Ishikawa (cell line): ENCODE data around the gene ZNF431.

Experiments used
- CEBPB ChIP-seq: IDR thresholded peaks from 2 replicates; pipeline ENCODE4 v1.6.1; 2012
- CREB1 ChIP-seq: IDR thresholded peaks from 2 replicates; pipeline ENCODE4 v1.6.1; 2012; ENCODE audit warnings: low read depth
- EGR1 ChIP-seq: IDR thresholded peaks from 2 replicates; pipeline ENCODE4 v1.6.1; 2012
- EP300 ChIP-seq: IDR thresholded peaks from 2 replicates; pipeline ENCODE4 v1.6.1; 2012; ENCODE audit warnings: borderline replicate concordance
- FOXM1 ChIP-seq: IDR thresholded peaks from 2 replicates; pipeline ENCODE4 v1.6.1; 2012; ENCODE audit warnings: low read depth, borderline replicate concordance
- MAX ChIP-seq: IDR thresholded peaks from 2 replicates; pipeline ENCODE4 v1.6.1; 2012
- NFIC ChIP-seq: IDR thresholded peaks from 2 replicates; pipeline ENCODE4 v1.6.1; 2012
- RAD21 ChIP-seq: IDR thresholded peaks from 2 replicates; pipeline ENCODE4 v1.6.1; 2012; ENCODE audit warnings: low read depth
- REST ChIP-seq: IDR thresholded peaks from 2 replicates; pipeline ENCODE4 v1.6.1; 2012; ENCODE audit warnings: low read depth, mild to moderate bottlenecking
- TAF1 ChIP-seq: IDR thresholded peaks from 2 replicates; pipeline ENCODE4 v1.6.1; 2012; ENCODE audit warnings: low read depth, mild to moderate bottlenecking
- TCF12 ChIP-seq: IDR thresholded peaks from 2 replicates; pipeline ENCODE4 v1.6.1; 2012; ENCODE audit warnings: low read depth
- TEAD4 ChIP-seq: IDR thresholded peaks from 2 replicates; pipeline ENCODE4 v1.6.1; 2012
- YY1 ChIP-seq: IDR thresholded peaks from 2 replicates; pipeline ENCODE4 v1.6.1; 2012; ENCODE audit warnings: low read depth
- ZBTB7A ChIP-seq: IDR thresholded peaks from 2 replicates; pipeline ENCODE4 v1.6.1; 2012; ENCODE audit warnings: low read depth
- TF ChIP-seq, protein P1 (sequence below): IDR thresholded peaks from 2 replicates; pipeline ENCODE4 v1.6.1; 2012

The ZNF431 gene

GRCh38 chr19:21117041-21117907 is 24.6 kb upstream of the ZNF431 start:
- TF ChIP-seq TEAD4, result 0 out of 2 replicates have a peak, but pooled peaks have one; percentile 3
- no peak for TF ChIP-seq CEBPB

GRCh38 chr19:21126078-21126477 is 15.8 kb upstream of the ZNF431 start:
- TF ChIP-seq EP300 (no peak), ZBTB7A (no peak), FOXM1 (no peak), YY1 (no peak), CEBPB (no peak), REST (no peak), TAF1 (no peak), TEAD4 (no peak), TCF12 (no peak), NFIC (no peak), RAD21 (no peak), MAX (no peak), CREB1 (no peak), EGR1 (no peak)
- TF ChIP-seq, protein P1, sequence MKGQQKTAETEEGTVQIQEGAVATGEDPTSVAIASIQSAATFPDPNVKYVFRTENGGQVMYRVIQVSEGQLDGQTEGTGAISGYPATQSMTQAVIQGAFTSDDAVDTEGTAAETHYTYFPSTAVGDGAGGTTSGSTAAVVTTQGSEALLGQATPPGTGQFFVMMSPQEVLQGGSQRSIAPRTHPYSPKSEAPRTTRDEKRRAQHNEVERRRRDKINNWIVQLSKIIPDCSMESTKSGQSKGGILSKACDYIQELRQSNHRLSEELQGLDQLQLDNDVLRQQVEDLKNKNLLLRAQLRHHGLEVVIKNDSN, result no peak

DNA sequence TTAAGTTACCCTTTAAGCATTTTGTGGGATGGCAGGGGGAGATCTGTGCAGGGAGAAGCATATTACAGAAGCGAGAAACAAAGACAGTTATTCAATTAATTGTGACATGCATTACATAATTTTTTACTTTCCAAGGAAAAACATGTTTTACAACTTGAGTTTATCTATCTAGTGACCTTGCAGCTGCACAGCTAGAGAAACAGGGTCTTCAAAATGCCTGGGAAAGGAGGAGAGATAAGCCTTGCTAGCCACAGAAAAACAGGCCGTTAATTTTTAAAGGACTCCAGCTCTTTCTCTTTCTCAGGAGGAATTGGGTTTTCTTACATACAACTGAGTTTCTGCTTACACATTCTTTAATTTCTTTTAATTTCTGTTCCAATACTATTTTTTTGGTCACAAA is 14.8 kb upstream of the ZNF431 start:
- no peak for TF ChIP-seq TEAD4
- no peak for TF ChIP-seq ZBTB7A
- TF ChIP-seq NFIC, result no peak
- TF ChIP-seq TCF12, result no peak
- TF ChIP-seq CREB1, result no peak
- TF ChIP-seq YY1, result no peak
- TF ChIP-seq EGR1, result no peak
- TF ChIP-seq, protein P1, result no peak
- TF ChIP-seq FOXM1, result no peak
- TF ChIP-seq EP300, result no peak
- no peak for TF ChIP-seq RAD21
- TF ChIP-seq TAF1, result no peak

GRCh38 chr19:21127898-21128297 is 13.9 kb upstream of the ZNF431 start:
- no peak for TF ChIP-seq NFIC
- TF ChIP-seq, protein P1, result no peak
- TF ChIP-seq CEBPB, result no peak
- no peak for TF ChIP-seq EGR1
- TF ChIP-seq EP300, result no peak
- no peak for TF ChIP-seq TEAD4

DNA sequence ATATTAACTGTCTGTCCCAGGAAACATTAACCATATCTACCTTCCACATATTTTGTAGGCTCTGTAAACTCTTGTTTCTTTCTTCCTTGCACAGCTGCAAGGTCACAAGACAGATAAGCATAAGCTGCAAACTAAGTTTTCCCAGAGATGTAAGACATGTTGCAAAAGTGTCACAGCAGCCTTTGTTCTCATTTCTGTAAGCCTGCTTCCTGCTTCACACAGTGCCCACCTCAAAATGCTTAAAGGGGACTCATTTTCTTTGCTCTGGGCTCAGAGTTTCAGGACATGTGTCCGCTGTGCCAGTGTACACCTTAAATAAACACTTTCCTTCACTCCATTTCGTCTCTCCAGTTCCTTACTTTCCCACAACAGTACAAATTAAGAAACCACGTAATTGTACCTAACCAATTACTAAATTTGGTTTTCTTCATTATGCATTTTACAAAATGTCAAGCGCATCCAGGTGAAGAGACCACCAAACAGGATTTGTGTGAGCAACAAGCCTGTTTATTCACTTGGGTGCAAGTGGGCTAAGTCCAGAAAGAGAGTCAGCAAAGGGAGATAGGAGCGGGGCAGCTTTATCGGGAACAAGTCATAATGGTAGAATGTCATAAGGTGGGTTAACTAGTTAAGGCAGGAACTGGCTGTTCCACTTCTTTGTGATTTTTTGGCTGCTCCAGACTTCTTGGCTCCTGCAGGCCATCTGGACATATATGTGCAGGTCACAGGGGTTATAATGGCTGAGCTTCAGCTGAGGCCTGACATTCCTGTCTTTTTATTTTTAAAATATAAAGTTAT is 12.7 kb upstream of the ZNF431 start:
- TF ChIP-seq RAD21, result no peak
- TF ChIP-seq NFIC, result no peak
- TF ChIP-seq CEBPB, result no peak
- no peak for TF ChIP-seq FOXM1
- TF ChIP-seq, protein P1, result no peak
- no peak for TF ChIP-seq REST
